WTC11 (cell line): ENCODE measurements around the gene SH2D4B.

Experiments
- CTCF ChIP-seq: fragments of 200-600 bp; IDR thresholded peaks from 2 replicates; pipeline ENCODE4 v1.8.0; 2022; ENCODE audit warnings: antibody characterized with exemption
- E2F5 ChIP-seq: sonication (generic); formaldehyde crosslinking; IDR thresholded peaks from 2 replicates; pipeline ENCODE4 v1.8.1; 2022; ENCODE audit warnings: mild to moderate bottlenecking, moderate library complexity, missing genetic modification reagents
- MAX ChIP-seq: sonication (generic); formaldehyde crosslinking; IDR thresholded peaks from 2 replicates; pipeline ENCODE4 v1.8.0; 2022; ENCODE audit warnings: mild to moderate bottlenecking, missing genetic modification reagents
- USF2 ChIP-seq: sonication (generic); formaldehyde crosslinking; IDR thresholded peaks from 2 replicates; pipeline ENCODE4 v1.8.1; 2023; ENCODE audit warnings: mild to moderate bottlenecking, missing genetic modification reagents, moderate library complexity

- TF ChIP-seq MAX (no peak), CTCF (no peak), USF2 (CRISPR knock-in tag) (no peak), E2F5 (CRISPR knock-in tag) (no peak)
Measured at GRCh38 chr10:80518807-80519360, 18.8 kb upstream of the SH2D4B start.
